H9 (cell line): ENCODE results near the gene ROCK1. TPM values are rescaled to one million over a fixed set of nuclear protein-coding genes. Genes with fewer than 3 reads are reported as not detected.

Source experiments
- DNase-seq: peaks from one replicate; pipeline ENCODE4 v3.0.0-alpha.2; 2017
- H2AFZ ChIP-seq: one replicate; pipeline ENCODE4 v1.6.1; 2013; ENCODE audit warnings: mild to moderate bottlenecking, low read length, control low read depth, moderate library complexity
- H2AK5ac ChIP-seq: 2 replicates; pipeline ENCODE4 v1.6.1; 2013; ENCODE audit warnings: low read length, control low read depth, mixed read lengths; ENCODE audit not compliant: insufficient read length
- H2BK120ac ChIP-seq: one replicate; pipeline ENCODE4 v1.6.1; 2013; ENCODE audit warnings: low read depth, mild to moderate bottlenecking, low read length, control low read depth, inconsistent platforms; ENCODE audit not compliant: poor library complexity, severe bottlenecking
- H2BK12ac ChIP-seq: 2 replicates; pipeline ENCODE4 v1.6.1; 2013; ENCODE audit warnings: low read length, control low read depth, mixed read lengths, low read depth; ENCODE audit not compliant: insufficient read length
- H2BK15ac ChIP-seq: 2 replicates; pipeline ENCODE4 v1.6.1; 2013; ENCODE audit warnings: low read depth, low read length, control low read depth
- H2BK20ac ChIP-seq: one replicate; pipeline ENCODE4 v1.6.1; 2013; ENCODE audit warnings: low read depth, mild to moderate bottlenecking, low read length, control low read depth, inconsistent platforms; ENCODE audit not compliant: poor library complexity, severe bottlenecking
- H2BK5ac ChIP-seq: 2 replicates; pipeline ENCODE4 v1.6.1; 2013; ENCODE audit warnings: low read length, control low read depth, mixed read lengths; ENCODE audit not compliant: insufficient read length
- H3K14ac ChIP-seq: 2 replicates; pipeline ENCODE4 v1.6.1; 2013; ENCODE audit warnings: low read length, control low read depth; ENCODE audit not compliant: insufficient read depth
- H3K18ac ChIP-seq: 2 replicates; pipeline ENCODE4 v1.6.1; 2013; ENCODE audit warnings: low read depth, mild to moderate bottlenecking, mixed read lengths, low read length, control low read depth; ENCODE audit not compliant: insufficient read length
- H3K23ac ChIP-seq: 2 replicates; pipeline ENCODE4 v1.6.1; 2013; ENCODE audit warnings: low read length, control low read depth, mixed read lengths, low read depth; ENCODE audit not compliant: insufficient read length
- H3K23me2 ChIP-seq: 2 replicates; pipeline ENCODE4 v1.6.1; 2013; ENCODE audit warnings: low read depth, mild to moderate bottlenecking, mixed read lengths, low read length, control low read depth; ENCODE audit not compliant: insufficient read length, poor library complexity, severe bottlenecking
- H3K27ac ChIP-seq: 2 replicates; pipeline ENCODE4 v1.5.1; 2013; ENCODE audit warnings: low read length, control low read depth, mixed read lengths, low read depth; ENCODE audit not compliant: insufficient read length
- H3K27me3 ChIP-seq: 2 replicates; pipeline ENCODE4 v1.6.1; 2013; ENCODE audit warnings: low read length, control low read depth, inconsistent platforms; ENCODE audit not compliant: insufficient read depth
- H3K4ac ChIP-seq: 2 replicates; pipeline ENCODE4 v1.6.1; 2013; ENCODE audit warnings: low read depth, mild to moderate bottlenecking, control low read depth, inconsistent platforms, low read length, moderate library complexity
- H3K4me1 ChIP-seq: 2 replicates; pipeline ENCODE4 v1.6.1; 2013; ENCODE audit warnings: low read length, control low read depth, inconsistent platforms; ENCODE audit not compliant: insufficient read depth
- H3K4me2 ChIP-seq: 2 replicates; pipeline ENCODE4 v1.6.1; 2013; ENCODE audit warnings: low read length, control low read depth, mixed read lengths; ENCODE audit not compliant: insufficient read length, insufficient read depth
- H3K56ac ChIP-seq: 2 replicates; pipeline ENCODE4 v1.6.1; 2013; ENCODE audit warnings: low read depth, mild to moderate bottlenecking, mixed read lengths, low read length, control low read depth; ENCODE audit not compliant: insufficient read length
- H3K79me1 ChIP-seq: 2 replicates; pipeline ENCODE4 v1.6.1; 2013; ENCODE audit warnings: low read depth, mild to moderate bottlenecking, moderate library complexity, low read length, control low read depth, inconsistent platforms; ENCODE audit not compliant: insufficient read depth, poor library complexity, severe bottlenecking
- H3K79me2 ChIP-seq: 2 replicates; pipeline ENCODE4 v1.6.1; 2013; ENCODE audit warnings: low read length, control low read depth, inconsistent platforms; ENCODE audit not compliant: insufficient read depth
- H3K9ac ChIP-seq: 2 replicates; pipeline ENCODE4 v1.6.1; 2013; ENCODE audit warnings: low read length, control low read depth, mixed read lengths; ENCODE audit not compliant: insufficient read length; ENCODE audit errors: extremely low read depth
- H3K9me3 ChIP-seq: one replicate; pipeline ENCODE4 v1.6.1; 2013; ENCODE audit warnings: low read depth, low read length, inconsistent platforms; ENCODE audit not compliant: control insufficient read depth
- H3T11ph ChIP-seq: one replicate; pipeline ENCODE4 v1.6.1; 2013; ENCODE audit warnings: mild to moderate bottlenecking, low read length, control low read depth, inconsistent platforms
- H4K20me1 ChIP-seq: one replicate; pipeline ENCODE4 v1.6.1; 2013; ENCODE audit not compliant: control insufficient read depth, insufficient read length, insufficient read depth
- H4K5ac ChIP-seq: 2 replicates; pipeline ENCODE4 v1.6.1; 2013; ENCODE audit warnings: low read depth, mild to moderate bottlenecking, mixed read lengths, low read length, control low read depth; ENCODE audit not compliant: insufficient read length
- H4K8ac ChIP-seq: replicated peaks from 2 replicates; pipeline ENCODE4 v1.6.1; 2013; ENCODE audit warnings: low read length, control low read depth, mixed read lengths, low read depth; ENCODE audit not compliant: insufficient read length
- H4K91ac ChIP-seq: 2 replicates; pipeline ENCODE4 v1.6.1; 2013; ENCODE audit warnings: low read depth, mild to moderate bottlenecking, moderate library complexity, mixed read lengths, low read length, control low read depth; ENCODE audit not compliant: insufficient read length
- H3K27ac Mint-ChIP-seq, 3 experiments: 2 replicates in 2 of 3; 3 replicates in 1 of 3; pipeline ENCODE4 v1.8.0; 2020 to 2021; ENCODE audit warnings: mixed read lengths in 3 of 3, mild to moderate bottlenecking in 1 of 3, moderate library complexity in 1 of 3
- H3K27me3 Mint-ChIP-seq: 2 replicates; pipeline ENCODE4 v1.8.0; 2021; ENCODE audit warnings: low read depth, mild to moderate bottlenecking, moderate library complexity, mixed read lengths
- H3K36me3 Mint-ChIP-seq, 3 experiments: 2 replicates in 2 of 3; 3 replicates in 1 of 3; pipeline ENCODE4 v1.8.0; 2020 to 2021; ENCODE audit warnings: low read depth in 3 of 3, mixed read lengths in 3 of 3; ENCODE audit not compliant: insufficient read depth in 1 of 3
- H3K4me1 Mint-ChIP-seq, 2 experiments: 2 replicates each; pipeline ENCODE4 v1.8.0; 2020; ENCODE audit warnings: mixed read lengths in 2 of 2
- H3K4me3 Mint-ChIP-seq, 2 experiments: 2 replicates in 1 of 2; 3 replicates in 1 of 2; pipeline ENCODE4 v1.8.0; 2020 to 2021; ENCODE audit warnings: mild to moderate bottlenecking in 2 of 2, mixed read lengths in 2 of 2, moderate library complexity in 1 of 2
- H3K9me3 Mint-ChIP-seq, 2 experiments: 2 replicates in 1 of 2; 3 replicates in 1 of 2; pipeline ENCODE4 v1.8.0; 2020; ENCODE audit warnings: mild to moderate bottlenecking in 2 of 2, mixed read lengths in 2 of 2, moderate library complexity in 1 of 2
- CTCF ChIP-seq: fragments of 200-600 bp; sonication (generic); conservative IDR thresholded peaks from 3 replicates; pipeline ENCODE4 v1.8.0; 2021; ENCODE audit warnings: antibody characterized with exemption, mild to moderate bottlenecking
- WGBS: extraction: QIAGEN DNeasy Blood & Tissue Kit; methylation state at CpG from one replicate; pipeline ENCODE4 v1.1.7; 2013; ENCODE audit warnings: missing lambda C conversion rate, low lambda C conversion rate, mixed read lengths; ENCODE audit not compliant: insufficient read length; ENCODE audit errors: extremely low coverage; 5-methylcytosine and 5-hydroxymethylcytosine counted together
- total RNA-seq: library from RNA; stranded (reverse); gene quantifications from 2 replicates; pipeline ENCODE4 v1.2.1, GENCODE V29; 2021

ROCK1 gene
- total RNA-seq, 1 experiment from 2014 or later: 38.2 TPM

DNA sequence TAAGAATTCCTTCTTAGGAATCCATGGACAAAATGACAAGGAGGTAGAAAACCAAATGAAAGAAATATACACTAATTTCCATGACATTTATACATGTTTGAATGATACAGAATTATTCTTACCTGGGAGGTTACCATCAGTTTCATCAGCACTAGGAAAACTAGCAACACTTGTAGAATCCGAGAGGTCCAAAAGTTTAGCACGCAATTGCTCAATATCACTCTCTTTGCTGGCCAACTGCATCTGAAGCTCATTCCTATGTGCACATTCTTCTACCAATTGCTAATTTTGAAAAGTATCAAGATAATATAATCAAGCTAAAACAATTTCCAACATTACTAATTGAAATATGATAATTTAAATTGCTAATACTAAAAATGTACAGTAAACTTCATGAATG is 144.8 kb downstream of the ROCK1 start:
- no peaks in the 10 kb centered on the region for H3K23me2 ChIP-seq
- H4K91ac ChIP-seq: no peak overlapping the region
- no peak overlapping the region for H4K5ac ChIP-seq
- H3K4ac ChIP-seq: no peak overlapping the region
- no peaks in the 10 kb centered on the region for H3K27me3 Mint-ChIP-seq
- no peak overlapping the region for H3K56ac ChIP-seq
- no peak overlapping the region for H4K8ac ChIP-seq
- H3K79me1 ChIP-seq: no peaks in the 10 kb centered on the region
- no peak for DNase-seq
- no peaks in the 10 kb centered on the region for H4K20me1 ChIP-seq
- TF ChIP-seq CTCF: no peak
- no peak overlapping the region for H2AFZ ChIP-seq
- no peak overlapping the region for H3K9ac ChIP-seq
- no peaks in the 10 kb centered on the region for H3K4me1 ChIP-seq
- no peaks in the 10 kb centered on the region for H3K9me3 ChIP-seq
- no peak overlapping the region for H2AK5ac ChIP-seq
- no peak overlapping the region for H3K4me3 Mint-ChIP-seq
- H2BK5ac ChIP-seq: no peak overlapping the region
- H3K27me3 ChIP-seq: no peaks in the 10 kb centered on the region
- no peak overlapping the region for H3K18ac ChIP-seq
- H3K27ac Mint-ChIP-seq: no peak overlapping the region
- no peak overlapping the region for H3K27ac ChIP-seq
- H2BK15ac ChIP-seq: no peak overlapping the region
- H3K14ac ChIP-seq: no peak overlapping the region
- no peak overlapping the region for H3K23ac ChIP-seq
- no peak overlapping the region for H2BK20ac ChIP-seq
- H3K36me3 Mint-ChIP-seq: peaks cover 11 to 22% (median 16%) of the 10 kb centered on the region in 3 experiments; a peak in 6 of 7 replicates
- H3K4me2 ChIP-seq: no peak overlapping the region
- H2BK12ac ChIP-seq: no peak overlapping the region
- no peak overlapping the region for H2BK120ac ChIP-seq
- H3K9me3 Mint-ChIP-seq: no peaks in the 10 kb centered on the region
- no peaks in the 10 kb centered on the region for H3K79me2 ChIP-seq
- no peak overlapping the region for H3T11ph ChIP-seq
- no CpG with 5 or more reads among the region's 2 CpGs for WGBS
- no peaks in the 10 kb centered on the region for H3K4me1 Mint-ChIP-seq
